ENCODE results near the gene CCN2.
"Not testable (repeated sequence)": the region's sequence is repeated elsewhere in the genome, so short reads cannot be mapped to it uniquely, and the experiment has no call there.

CCN2 gene

DNA sequence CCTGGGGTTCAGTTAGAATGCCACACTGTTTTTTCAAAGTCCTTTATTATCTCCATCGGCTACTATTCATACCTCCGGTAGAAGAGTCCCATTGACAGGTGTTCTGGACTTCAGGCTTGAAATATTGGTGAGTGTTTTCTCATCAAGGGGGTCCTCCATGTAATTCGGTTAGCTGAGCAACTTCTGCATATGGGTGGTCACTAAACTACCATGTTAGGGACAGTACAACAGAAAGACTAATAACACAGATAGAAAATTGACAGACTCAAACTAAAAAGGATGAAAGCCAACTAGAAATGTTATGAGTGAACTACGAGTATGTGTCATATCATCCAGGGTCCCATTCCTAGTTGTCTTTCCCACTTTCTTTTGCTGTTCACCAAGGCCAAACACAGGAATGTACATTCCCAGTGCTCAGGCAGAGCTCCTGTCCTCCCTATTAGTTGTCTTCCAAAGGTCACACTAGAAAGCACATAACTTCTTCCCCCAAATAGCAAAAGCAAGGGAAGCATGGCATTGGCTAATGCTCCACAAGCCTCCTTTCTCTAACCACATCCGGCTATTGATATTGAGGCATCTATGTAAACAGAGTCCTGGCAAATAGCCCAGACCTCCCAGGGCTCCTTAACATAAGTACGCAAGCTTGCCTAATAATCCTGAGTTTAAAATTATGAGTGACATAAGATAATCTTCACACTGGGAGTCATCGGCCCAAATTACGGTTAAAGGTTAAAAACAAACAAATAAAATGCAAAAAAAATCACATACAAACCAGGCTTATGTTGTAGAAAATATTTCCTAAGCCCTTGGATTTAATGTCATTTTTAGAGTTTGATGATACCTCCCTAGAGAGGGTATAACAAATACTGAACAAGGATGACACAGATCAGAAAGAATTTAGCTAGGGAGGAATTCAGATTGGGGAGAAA, 13.2 kb downstream of the CCN2 start:
- no peak for DNase-seq

DNA sequence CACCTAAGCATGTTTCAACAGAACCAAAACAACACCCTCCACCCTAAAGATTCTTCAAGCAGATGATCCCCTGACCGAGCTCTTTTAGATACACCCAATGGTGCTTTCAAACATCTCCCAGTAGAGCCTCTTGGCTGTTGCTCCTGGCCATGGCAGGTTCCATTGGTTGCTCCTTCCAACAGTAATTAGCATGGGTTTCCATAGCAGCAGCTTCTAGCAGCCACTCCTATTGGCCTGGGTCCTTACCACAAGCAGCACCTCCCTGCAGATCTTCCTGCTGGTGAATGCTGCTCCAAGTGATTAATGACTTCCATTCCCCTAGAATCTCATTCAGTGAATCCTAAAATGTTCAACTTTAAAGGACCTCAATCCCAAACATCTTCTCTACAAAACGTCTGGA, 13.9 kb downstream of the CCN2 start:
- DNase-seq = no peak

DNA sequence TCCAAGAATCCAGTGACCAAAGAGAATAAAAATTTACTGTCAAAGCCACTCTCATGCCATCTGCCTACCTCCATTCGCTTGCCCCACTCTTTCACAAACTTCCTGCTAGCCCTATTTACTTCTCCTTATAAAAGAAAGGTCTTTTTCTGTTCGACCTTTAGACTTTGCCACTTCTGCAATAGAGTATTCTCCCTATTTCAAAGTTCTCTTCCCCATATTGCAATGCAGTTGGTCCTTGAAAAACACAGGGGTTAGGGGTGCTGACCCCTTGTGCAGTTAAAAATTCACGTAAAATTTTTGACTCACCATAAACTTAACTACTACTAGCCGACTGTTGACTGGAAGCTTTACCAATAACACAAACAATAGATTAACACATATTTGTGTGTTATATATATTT, 15.0 kb downstream of the CCN2 start:
- DNase-seq = no peak

DNA sequence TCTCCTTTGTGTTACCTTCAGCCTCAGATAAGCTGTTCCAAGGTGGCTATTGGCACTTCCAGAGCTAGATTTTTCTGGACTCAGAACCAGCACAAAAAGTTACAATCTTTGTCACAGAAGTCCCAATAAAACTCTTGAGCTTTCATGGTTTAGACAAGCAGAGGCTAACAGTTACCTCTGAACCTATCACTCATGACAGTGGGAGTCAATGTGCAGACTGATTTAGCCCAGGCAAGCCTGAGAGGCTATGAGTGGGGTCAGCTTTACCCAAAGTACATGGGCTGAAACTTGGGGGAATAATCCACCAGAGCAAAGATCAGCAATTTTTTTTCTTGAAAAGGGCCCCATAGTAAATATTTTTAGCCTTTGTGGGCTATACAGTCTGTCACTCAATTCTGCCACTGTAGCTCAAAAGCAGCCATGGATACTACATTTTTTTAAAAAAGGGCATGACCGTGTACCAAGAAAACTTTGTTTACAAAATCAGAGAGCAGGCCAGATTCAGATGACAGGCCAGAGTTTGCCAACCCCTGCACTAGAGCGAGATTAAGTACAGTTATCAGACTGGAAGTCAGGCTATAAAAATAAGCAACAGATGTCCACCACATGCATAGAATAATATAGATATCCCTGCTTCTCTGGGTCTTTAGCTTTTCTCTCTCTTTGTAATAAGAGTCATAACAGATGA, 20.0 kb downstream of the CCN2 start:
- no peak for DNase-seq

DNA sequence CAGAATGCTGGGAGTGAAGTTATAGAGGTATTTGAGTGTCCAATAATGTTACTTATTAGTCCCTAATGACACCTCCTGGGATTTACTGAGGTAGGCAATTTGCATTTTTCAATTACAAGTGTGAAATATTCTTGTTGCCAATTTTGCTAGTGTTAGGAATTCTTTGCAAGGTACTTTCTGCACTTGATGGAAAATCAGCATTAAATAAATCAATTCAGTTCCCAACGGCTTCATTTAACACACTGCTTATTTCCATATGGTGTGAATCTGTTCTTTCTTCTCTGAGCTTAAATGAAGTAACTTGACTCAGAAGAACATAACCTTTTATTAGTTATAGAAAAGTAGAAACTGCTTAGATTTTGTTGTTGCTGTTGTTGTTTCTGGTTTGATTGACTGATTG, 21.2 kb downstream of the CCN2 start:
- no peak for DNase-seq

DNA sequence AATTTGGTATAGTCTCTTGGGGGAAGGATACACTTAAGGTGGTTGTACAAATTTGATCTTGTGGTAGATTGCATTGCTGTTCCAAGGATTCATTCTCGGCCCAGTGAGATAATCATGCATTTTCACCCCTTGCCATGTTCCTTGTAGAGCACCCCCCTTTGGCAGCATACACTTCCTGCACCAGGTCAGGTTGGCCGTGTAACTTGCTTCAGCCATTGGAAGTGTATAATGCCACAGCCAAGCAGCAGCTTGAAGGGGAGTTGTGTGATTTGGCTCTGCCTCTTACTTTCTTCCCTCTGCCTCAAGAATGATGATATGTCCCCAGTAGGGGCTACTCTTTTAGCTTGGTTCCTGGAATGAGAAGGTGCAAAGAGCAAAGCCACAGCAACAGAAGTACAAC, 21.9 kb downstream of the CCN2 start:
- no peak for DNase-seq

DNA sequence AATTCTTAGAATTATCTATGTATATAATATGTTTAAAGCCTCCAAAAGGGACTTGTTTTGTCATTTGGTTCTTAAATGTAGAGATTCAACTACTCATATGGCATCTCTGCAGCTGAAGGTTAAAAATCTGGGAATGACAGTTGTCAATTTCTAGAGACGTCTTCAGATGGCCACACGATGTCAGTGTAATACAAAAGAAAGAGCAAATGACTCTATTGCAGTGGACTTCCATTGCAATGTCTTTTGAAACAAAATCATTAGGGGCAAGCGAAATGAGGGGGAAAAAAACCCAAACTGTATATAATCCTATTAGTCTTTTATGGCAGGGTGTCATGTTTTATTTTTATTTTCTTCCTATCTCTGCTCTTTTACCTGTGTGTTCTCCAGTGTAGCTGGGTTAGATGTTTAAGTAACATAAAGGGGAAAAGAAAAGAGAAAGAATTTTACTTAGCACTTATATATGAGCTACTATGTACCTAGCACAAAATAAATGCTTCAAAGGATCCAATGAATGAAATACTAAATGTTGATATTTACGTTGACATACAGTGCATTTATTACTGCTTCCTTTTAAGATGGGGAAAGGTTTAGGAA, 26.2 kb downstream of the CCN2 start:
- no peak for DNase-seq

DNA sequence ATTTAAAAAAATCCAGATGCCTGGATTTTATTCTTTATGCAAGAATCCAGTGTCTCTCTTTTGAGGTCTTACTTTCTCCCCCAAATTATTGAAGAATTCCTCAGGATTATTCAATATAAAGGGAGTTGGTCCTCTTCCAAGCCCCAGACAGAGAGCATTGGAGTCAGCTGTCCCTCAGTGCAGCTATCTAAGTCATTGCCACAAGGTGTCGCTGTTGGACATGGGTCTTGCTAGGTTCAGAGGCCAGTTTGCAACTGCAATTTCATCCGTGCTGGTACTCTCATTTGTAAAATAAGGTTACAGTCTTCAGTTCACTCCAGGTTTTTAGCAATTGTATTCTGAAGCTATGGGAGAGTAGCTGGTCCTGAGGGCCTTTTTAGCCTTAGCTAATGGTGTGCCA, 27.8 kb downstream of the CCN2 start:
- peak; percentile 23 to 51 for DNase-seq

DNA sequence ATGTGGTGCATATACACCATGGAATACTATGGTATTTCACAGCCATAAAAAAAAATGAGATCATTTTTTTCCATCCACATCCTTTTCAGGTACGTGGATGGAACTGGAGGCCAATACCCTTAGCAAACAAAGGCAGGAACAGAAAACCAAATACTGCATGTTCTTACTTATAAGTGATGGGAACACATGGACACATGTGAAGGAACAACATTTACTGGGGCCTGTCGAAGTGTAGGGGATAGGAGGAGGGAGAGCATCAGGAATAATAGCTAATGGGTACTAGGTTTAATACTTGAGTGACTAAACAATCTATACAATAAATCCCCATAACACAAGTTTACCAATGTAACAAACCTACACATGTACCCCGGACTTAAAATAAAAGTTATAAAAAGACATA, 30.5 kb downstream of the CCN2 start:
- DNase-seq = no peak

DNA sequence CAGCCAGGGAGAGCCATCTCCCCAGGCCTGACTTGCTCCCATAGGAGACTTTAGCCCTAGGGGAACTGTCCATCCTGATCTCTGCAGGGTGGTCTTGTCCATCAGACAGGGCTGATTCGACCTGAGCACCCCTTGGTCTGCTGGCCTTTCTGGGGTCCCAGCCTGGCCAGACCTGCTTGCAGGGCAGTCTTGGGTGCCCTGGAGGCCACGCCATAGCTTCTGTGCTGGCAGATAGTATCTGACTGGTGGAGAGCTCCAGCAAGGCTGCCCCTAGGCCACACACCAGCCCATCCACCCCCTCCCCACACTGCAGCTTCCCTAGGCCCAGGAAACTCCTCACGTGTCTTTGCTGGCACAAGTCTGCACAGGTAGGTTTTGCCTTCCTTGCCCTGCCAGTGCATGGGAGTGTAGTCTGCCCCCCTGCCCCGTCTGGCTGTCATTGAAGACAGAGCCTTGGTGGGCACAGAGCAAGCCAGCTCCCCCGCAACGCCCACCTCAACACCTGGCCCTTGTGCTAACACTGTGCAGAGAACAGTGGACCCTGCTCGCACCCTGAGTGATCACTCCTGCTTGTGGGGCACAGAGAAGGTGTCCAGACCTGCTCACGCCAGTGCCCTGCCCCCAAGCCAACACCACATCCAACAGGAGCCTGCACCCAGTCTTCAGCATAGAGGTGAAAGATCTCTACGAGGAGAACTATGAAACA, 32.4 kb downstream of the CCN2 start:
- DNase-seq = no peak

DNA sequence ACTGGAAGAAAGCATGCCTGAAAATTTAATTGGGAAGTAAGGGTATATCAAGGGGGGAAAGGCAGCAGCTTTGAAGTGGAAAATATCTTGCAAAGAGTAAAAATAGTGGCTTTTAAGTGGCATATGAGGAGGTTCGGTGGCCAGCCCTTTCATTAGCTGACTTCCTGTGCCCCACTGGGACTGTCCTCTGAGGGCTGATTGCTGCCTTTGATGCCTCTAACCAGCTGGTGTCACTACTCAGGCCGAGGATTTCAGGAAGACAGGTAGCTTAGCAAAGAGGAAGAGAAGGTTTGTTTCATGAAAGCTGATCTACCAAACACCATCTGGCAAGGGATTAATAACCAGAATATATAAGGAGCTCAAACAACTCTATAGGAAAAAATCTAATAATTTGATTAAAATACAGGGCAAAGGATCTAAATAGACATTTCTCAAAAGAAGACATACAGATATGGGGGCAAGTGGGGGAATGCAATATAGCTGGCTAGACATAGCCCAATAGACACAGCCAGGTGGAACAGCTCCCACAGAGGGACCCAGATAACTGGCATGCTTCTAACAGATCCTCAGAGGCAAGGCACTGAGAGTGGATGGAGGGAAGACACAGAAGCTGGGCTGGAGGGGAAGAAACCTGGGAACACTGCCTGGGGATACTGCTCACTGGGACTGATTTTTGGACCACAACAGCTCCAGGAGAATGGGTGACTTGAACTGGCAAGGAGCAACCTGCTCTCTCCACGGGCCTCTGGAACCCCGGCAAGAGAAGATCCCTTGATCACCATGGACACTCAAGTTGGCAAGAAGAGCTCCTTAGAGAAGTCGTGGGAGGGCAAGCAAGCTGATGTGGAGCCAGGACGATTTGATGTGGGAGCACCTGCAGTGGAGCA, 33.2 kb downstream of the CCN2 start:
- no peak for DNase-seq

DNA sequence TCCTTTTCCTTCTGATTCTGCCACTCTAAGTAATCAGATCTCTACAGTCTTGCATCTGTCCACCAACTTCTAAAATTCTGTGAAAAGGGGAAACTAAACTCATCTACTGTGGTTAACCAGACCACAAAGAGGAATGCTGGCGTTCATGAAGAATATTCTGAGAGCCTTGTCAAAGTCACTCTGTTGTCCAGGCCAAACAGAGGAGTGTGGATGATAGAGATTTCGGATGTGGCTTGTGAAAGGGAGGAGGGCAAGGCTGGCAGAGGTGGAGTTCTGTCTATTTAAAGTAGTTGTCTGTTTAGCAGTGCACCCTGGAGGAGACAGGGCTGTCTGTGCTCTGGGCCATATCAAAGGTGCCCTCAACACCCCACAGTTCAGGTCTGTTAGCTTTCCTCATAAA, 33.9 kb downstream of the CCN2 start:
- DNase-seq = no peak

DNA sequence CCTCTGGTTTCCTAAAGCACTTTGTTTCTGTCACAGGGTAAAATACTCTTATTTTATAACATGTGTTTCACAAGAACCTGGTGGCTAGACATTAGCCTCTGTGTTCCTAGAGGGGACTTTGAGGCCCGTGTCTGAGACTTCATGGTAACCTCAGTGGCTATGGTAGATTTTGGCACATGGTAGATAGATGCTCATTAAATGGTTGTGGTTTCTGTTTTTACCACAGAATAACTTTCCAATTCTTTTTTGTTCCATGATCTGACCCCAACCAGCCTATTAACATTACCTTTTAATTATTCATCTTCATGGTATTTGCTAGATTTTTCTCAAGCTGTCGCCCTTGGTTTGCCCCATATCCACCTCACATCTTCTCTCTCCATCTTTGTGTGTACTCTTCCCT, 34.3 kb downstream of the CCN2 start:
- no peak for DNase-seq

DNA sequence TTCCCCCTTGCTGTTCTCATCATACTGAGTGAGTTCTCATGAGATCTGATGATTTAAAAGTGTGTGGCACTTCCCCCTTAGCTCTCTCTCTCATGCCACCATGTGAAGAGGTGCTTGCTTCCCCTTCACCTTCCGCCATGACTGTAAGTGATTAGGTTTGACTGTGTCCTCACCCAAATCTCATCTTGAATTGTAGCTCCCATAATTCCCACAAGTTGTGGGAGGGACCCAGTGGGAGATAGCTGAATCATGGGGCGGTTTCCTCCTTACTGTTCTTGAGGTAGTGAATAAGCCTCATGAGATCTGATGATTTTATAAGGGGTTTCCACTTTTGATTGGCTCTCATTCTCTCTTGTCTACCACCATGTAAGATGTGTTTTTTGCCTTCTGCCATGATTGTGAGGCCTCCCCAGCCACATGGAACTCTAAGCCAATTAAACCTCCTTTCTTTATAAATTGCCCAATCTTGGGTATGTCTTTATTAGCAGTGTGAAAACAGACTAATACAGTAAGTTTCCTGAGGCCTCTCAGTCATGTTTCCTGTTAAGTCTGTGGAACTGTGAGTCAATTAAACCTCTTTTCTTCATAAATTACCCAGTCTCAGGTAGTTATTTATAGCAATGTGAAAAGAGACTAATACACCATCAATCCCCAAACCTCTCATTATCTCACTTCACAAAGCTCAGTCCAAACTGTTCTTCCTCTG, 34.9 kb downstream of the CCN2 start:
- not testable (repeated sequence) for DNase-seq

DNA sequence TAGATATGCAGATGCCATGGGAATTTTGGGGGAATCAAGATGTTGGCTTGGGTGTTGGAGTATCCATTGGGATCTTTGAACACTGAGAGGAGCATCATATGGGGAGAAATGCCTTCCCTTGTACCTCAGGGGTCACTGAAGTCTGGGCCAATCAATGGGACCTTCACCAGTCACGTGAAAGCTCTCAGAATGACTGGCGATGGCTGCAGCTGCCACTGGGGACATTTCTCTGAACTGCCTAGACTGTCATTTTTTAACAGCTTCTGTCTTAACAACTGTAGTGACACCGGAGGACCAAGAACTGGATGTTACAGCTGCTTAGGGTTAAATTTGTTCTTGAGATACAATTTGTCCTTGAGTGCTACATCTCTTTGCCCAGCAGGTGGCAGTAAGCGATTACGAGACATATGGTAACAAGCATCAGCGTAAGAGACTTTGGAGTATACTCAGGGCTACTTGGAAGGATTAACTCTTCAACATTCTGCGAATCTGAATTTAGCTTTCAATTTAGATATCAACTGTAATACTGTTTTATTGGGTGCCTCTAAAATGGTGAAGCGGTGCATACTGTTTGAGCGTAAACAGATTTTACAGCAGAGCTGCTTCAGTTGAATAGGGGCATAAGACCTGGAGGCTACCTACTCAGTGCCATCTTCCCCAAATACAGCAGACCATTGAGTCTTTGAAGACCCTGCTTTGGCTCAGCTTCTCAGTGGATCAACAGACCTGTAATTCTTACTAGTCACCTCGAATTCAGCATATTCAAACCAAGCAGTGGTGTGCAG, 36.0 kb downstream of the CCN2 start:
- peak; percentile 58 to 60 for DNase-seq

DNA sequence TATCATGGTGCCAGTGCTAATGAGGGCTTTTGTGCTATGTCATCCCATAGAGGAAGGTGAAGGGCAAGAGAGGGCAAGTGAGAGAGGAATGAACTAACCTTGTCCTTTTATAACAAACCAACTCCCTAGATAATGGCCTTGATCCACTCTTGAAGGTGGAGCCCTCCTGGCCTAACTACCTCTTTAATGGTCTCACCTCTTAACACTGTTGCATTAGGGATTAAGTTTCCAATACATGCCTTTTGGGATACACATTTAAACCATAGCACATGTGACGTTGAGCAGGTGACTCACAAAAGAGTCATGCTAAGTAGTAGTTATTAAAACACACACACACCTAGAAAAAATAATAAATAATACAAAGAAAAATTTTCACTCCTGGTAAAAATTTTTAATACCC, 36.9 kb downstream of the CCN2 start:
- no peak for DNase-seq

DNA sequence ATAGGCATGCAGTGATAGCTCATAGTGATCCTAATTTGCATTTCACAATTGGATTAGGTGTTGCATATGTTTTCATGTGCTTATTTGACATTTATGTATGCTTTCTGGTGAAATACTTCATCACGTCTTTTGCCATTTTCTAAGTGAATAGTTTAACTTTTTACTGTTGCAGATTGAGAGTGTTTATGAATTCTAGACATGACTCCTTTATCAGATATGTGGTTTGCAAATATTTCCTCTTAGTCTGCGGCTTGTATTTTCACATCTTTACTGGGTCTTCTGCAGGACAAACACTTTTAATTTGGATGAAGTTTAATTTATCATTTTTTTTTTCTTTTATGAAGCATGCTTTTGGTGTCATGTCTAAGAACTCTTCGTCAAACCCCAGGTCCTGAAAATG, 39.2 kb downstream of the CCN2 start:
- no peak for DNase-seq

DNA sequence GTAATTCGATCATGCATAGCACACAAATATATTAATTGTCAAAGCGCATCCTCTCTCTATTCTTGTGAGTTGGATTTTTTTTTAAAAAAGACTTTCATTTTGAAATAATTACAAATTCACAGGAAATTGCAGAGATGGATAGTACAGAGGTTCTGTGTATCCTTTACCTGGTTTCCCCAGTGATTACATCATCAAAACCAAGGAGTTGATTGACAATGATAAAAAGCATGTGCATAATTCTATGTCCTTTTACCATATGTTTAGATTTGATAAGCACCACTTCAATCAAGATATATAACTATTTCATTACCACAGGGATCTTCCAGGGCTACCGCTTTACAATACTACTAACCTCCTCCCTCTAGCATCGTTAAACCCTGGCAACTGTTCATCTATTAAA, 40.2 kb downstream of the CCN2 start:
- DNase-seq = no peak

DNA sequence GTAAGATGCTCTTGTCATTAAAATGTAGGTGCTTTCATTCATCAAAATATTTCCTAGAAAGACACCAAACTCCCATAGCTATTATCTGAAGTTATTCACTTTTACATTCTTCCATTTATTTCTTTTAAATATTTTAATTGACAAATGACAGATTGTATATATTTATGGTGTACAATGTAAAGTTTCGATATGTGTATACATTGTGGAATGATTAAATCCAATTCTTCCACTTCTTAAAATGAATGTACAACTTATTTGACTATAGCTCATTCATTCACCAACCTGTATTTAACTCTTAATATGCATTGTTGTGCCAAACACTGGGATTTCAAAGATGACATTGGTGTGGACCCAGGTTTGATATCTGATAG, 41.0 kb downstream of the CCN2 start:
- no peak for DNase-seq

DNA sequence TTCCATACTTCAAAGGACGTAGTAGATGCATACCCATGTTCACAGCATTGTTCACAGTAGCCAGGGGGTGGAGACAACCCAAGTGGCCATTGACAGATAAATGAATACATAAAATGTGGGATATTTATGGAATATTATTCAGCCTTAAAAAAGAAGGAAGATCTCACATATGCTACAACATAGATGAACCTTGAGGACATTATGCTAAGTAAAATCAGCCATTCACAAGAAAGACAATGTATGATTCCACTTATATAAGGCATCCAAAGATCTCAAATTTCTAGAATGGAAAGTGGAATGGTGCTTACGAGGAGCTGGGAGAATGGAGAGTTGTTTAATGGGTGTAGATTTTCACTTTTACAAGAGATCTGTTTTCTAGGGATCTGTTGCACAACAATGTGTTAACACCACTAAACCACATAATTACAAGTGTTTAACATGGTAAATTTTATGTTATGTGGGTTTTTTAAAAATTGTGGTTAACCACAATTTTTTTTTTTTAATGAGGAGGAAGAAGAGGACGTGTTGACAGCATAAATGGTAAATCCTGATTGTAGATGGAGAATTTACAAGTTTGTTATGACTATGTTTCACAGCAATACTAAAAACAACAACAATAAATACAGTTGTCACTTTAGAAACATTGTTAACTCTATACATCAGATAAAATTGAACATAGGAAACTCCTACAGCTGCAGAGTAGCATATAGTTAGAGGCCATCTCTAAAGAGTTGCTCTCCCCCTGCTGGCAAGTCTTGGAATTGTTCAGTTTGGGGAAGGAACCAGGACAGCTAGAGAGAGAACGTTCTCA, 41.6 kb downstream of the CCN2 start:
- DNase-seq = peak; percentile 75 to 84
